Trophoblast cell (in vitro differentiated cells and primary cell): ENCODE results near the gene RPL9.
A peak's percentile ranks its signal among the peaks of the same experiment; 100 is the strongest.

Source experiments
- DNase-seq, 2 donors: peaks; one replicate each; pipeline ENCODE4 v3.0.0-alpha.2; 2016
- H2AFZ ChIP-seq: 2 replicates; pipeline ENCODE4 v1.6.1; 2013; ENCODE audit warnings: low read length, moderate library complexity, mild to moderate bottlenecking; ENCODE audit not compliant: insufficient read depth, poor library complexity
- H2AK5ac ChIP-seq: 2 replicates; pipeline ENCODE4 v1.6.1; 2013; ENCODE audit warnings: mild to moderate bottlenecking, low read length
- H2BK120ac ChIP-seq: 2 replicates; pipeline ENCODE4 v1.6.1; 2013; ENCODE audit warnings: low read length, mild to moderate bottlenecking, moderate library complexity; ENCODE audit not compliant: insufficient read depth, poor library complexity
- H2BK12ac ChIP-seq: 2 replicates; pipeline ENCODE4 v1.6.1; 2013; ENCODE audit warnings: mild to moderate bottlenecking, low read length, moderate library complexity
- H2BK5ac ChIP-seq: 2 replicates; pipeline ENCODE4 v1.6.1; 2013; ENCODE audit warnings: low read length, low read depth, moderate library complexity, mild to moderate bottlenecking; ENCODE audit not compliant: poor library complexity
- H3K14ac ChIP-seq: 2 replicates; pipeline ENCODE4 v1.6.1; 2013; ENCODE audit warnings: mild to moderate bottlenecking, low read length
- H3K18ac ChIP-seq: 2 replicates; pipeline ENCODE4 v1.6.1; 2013; ENCODE audit warnings: mild to moderate bottlenecking, low read length
- H3K23ac ChIP-seq: 2 replicates; pipeline ENCODE4 v1.6.1; 2013; ENCODE audit warnings: low read length
- H3K27ac ChIP-seq: 2 replicates; pipeline ENCODE4 v1.5.1; 2013; ENCODE audit warnings: low read depth, mild to moderate bottlenecking, inconsistent platforms, low read length, moderate library complexity
- H3K27me3 ChIP-seq: 2 replicates; pipeline ENCODE4 v1.6.1; 2013; ENCODE audit warnings: inconsistent platforms, mild to moderate bottlenecking, low read length, moderate library complexity; ENCODE audit not compliant: insufficient read depth
- H3K36me3 ChIP-seq, 2 experiments: 1 replicate in 1 of 2; 2 replicates in 1 of 2; pipeline ENCODE4 v1.6.1; 2013; ENCODE audit warnings: low read length in 2 of 2, mild to moderate bottlenecking in 2 of 2, moderate library complexity in 1 of 2; ENCODE audit not compliant: insufficient read depth in 2 of 2, control insufficient read depth in 1 of 2
- H3K4ac ChIP-seq: 2 replicates; pipeline ENCODE4 v1.6.1; 2013; ENCODE audit warnings: low read depth, mild to moderate bottlenecking, low read length, moderate library complexity
- H3K4me1 ChIP-seq, 2 experiments: 1 replicate in 1 of 2; 2 replicates in 1 of 2; pipeline ENCODE4 v1.6.1; 2013; ENCODE audit warnings: low read length in 2 of 2, mild to moderate bottlenecking in 2 of 2, moderate library complexity in 1 of 2; ENCODE audit not compliant: insufficient read depth in 2 of 2, control insufficient read depth in 1 of 2
- H3K4me2 ChIP-seq: 2 replicates; pipeline ENCODE4 v1.6.1; 2013; ENCODE audit warnings: inconsistent platforms, mild to moderate bottlenecking, low read length, moderate library complexity
- H3K4me3 ChIP-seq: 2 replicates; pipeline ENCODE4 v1.5.1; 2013; ENCODE audit warnings: mild to moderate bottlenecking, low read depth, low read length, inconsistent platforms
- H3K79me1 ChIP-seq: one replicate; pipeline ENCODE4 v1.6.1; 2013; ENCODE audit warnings: low read length
- H3K79me2 ChIP-seq: 2 replicates; pipeline ENCODE4 v1.6.1; 2013; ENCODE audit warnings: low read length, mild to moderate bottlenecking; ENCODE audit not compliant: control insufficient read depth, insufficient read depth, poor library complexity
- H3K9ac ChIP-seq: 2 replicates; pipeline ENCODE4 v1.6.1; 2013; ENCODE audit warnings: mild to moderate bottlenecking, low read length
- H3K9me3 ChIP-seq: 2 replicates; pipeline ENCODE4 v1.6.1; 2013; ENCODE audit warnings: low read depth, mild to moderate bottlenecking, control low read depth, inconsistent platforms, low read length; ENCODE audit not compliant: insufficient read depth
- H4K12ac ChIP-seq: 2 replicates; pipeline ENCODE4 v1.6.1; 2013; ENCODE audit warnings: low read depth, mild to moderate bottlenecking, low read length, moderate library complexity
- H4K8ac ChIP-seq: 2 replicates; pipeline ENCODE4 v1.6.1; 2013; ENCODE audit warnings: low read depth, mild to moderate bottlenecking, low read length, moderate library complexity
- H4K91ac ChIP-seq: one replicate; pipeline ENCODE4 v1.6.1; 2013; ENCODE audit warnings: low read depth, mild to moderate bottlenecking, low read length, moderate library complexity
- WGBS: extraction: QIAGEN DNeasy Blood & Tissue Kit; methylation state at CpG from one replicate; pipeline ENCODE4 v1.1.7; 2013; ENCODE audit warnings: missing lambda C conversion rate; ENCODE audit not compliant: insufficient read length, insufficient coverage; ENCODE audit errors: extremely low coverage; 5-methylcytosine and 5-hydroxymethylcytosine counted together

Gene RPL9

DNA sequence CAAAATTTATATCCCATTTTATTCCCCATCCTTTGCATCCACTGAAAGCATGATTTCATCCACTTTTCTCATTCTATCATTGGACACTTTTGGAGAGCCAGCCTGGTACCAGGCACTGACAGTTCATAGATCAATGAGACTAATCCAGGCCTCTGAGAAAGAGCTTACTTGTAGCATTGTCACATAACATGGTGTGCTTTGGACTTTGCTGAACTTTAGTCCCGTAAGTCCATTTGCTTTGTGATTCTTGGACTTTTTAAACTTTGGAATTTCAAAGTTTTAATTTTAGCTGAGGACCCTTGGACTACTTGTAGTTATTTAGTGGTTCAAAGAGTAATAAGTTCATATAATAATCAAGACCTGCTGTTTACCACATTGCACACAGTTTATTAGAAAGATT is 11.7 kb upstream of the RPL9 start:
- Histone ChIP-seq H2BK12ac (no peak overlapping the region), H2AFZ (no peak overlapping the region), H3K36me3 (peaks cover 0 to 2% of the 10 kb centered on the region in 2 experiments), H4K8ac (no peak overlapping the region), H3K79me2 (no peaks in the 10 kb centered on the region), H2BK5ac (no peak overlapping the region), H3K4ac (no peak overlapping the region), H3K23ac (no peak overlapping the region), H3K27me3 (no peaks in the 10 kb centered on the region), H3K9ac (no peak overlapping the region), H3K27ac (no peak overlapping the region), H3K9me3 (no peaks in the 10 kb centered on the region), H4K12ac (no peak overlapping the region), H2BK120ac (no peak overlapping the region), H2AK5ac (no peak overlapping the region), H3K79me1 (no peaks in the 10 kb centered on the region), H3K4me1 (no peaks in the 10 kb centered on the region), H3K18ac (no peak overlapping the region), H3K14ac (no peak overlapping the region), H4K91ac (no peak overlapping the region), H3K4me2 (no peak overlapping the region), H3K4me3 (no peak overlapping the region)
- no peak for DNase-seq
- no CpG with 5 or more reads among the region's 1 CpG for WGBS

GRCh38 chr4:39469429-39470077 is 10.8 kb upstream of the RPL9 start:
- no CpG with 5 or more reads among the region's 4 CpGs for WGBS
- no peak overlapping the region for H2BK12ac ChIP-seq
- H4K8ac ChIP-seq, result no peak overlapping the region
- H3K79me2 ChIP-seq, result no peaks in the 10 kb centered on the region
- peaks cover 0 to under 1% of the 10 kb centered on the region in 2 experiments for H3K4me1 ChIP-seq
- no peak overlapping the region for H3K14ac ChIP-seq
- H3K79me1 ChIP-seq, result peaks cover under 1% of the 10 kb centered on the region
- no peak overlapping the region for H3K4ac ChIP-seq
- no peak overlapping the region for H3K4me3 ChIP-seq
- no peaks in the 10 kb centered on the region for H3K9me3 ChIP-seq
- H2BK5ac ChIP-seq, result no peak overlapping the region
- H4K12ac ChIP-seq, result no peak overlapping the region
- peaks cover 0 to 2% of the 10 kb centered on the region in 2 experiments for H3K36me3 ChIP-seq
- no peak overlapping the region for H3K23ac ChIP-seq
- no peak overlapping the region for H3K4me2 ChIP-seq
- no peak overlapping the region for H3K27ac ChIP-seq
- H4K91ac ChIP-seq, result no peak overlapping the region
- DNase-seq, result peak; percentile 80 to 95
- H2AK5ac ChIP-seq, result no peak overlapping the region
- no peak overlapping the region for H2BK120ac ChIP-seq
- no peak overlapping the region for H3K18ac ChIP-seq
- H3K9ac ChIP-seq, result no peak overlapping the region
- H2AFZ ChIP-seq, result no peak overlapping the region
- no peaks in the 10 kb centered on the region for H3K27me3 ChIP-seq

DNA sequence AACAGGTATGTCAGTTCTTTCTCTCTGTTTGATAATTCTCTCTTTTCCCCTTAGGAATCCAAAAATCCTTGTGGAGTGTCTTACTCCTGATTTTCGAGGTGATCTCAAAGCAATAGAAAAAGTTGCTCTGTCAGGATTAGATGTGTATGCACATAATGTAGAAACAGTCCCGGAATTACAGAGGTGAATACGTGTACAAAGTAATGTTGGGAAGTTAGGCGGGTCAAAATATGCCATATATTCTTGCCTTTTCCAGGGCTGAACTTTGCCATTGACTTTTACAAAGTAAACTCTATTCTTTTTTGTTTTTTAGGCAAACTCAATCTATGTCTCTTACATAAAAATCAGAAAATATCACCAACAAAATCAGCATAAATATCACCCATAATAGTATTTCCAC is 8.7 kb upstream of the RPL9 start:
- Histone ChIP-seq H3K14ac (no peak overlapping the region), H2BK120ac (no peak overlapping the region), H3K36me3 (peaks cover 0 to 8% of the 10 kb centered on the region in 2 experiments), H3K9ac (no peak overlapping the region), H3K18ac (no peak overlapping the region), H4K12ac (no peak overlapping the region), H3K4me3 (no peak overlapping the region), H3K27me3 (no peaks in the 10 kb centered on the region), H3K4me1 (peaks cover 0 to 3% of the 10 kb centered on the region in 2 experiments), H2AK5ac (no peak overlapping the region), H4K91ac (no peak overlapping the region), H3K4ac (no peak overlapping the region), H3K79me2 (no peaks in the 10 kb centered on the region), H2BK5ac (no peak overlapping the region), H3K4me2 (no peak overlapping the region), H4K8ac (no peak overlapping the region), H3K27ac (no peak overlapping the region), H3K23ac (no peak overlapping the region), H3K9me3 (no peaks in the 10 kb centered on the region), H3K79me1 (peaks cover 3% of the 10 kb centered on the region), H2BK12ac (no peak overlapping the region), H2AFZ (no peak overlapping the region)
- DNase-seq, result no peak
- WGBS, result no CpG with 5 or more reads among the region's 4 CpGs

- Histone ChIP-seq H3K9me3 (no peaks in the 10 kb centered on the region), H2BK12ac (no peak overlapping the region), H3K36me3 (peaks cover 0 to 9% of the 10 kb centered on the region in 2 experiments), H2BK120ac (no peak overlapping the region), H3K4me1 (peaks cover 0 to 3% of the 10 kb centered on the region in 2 experiments), H2BK5ac (no peak overlapping the region), H3K79me1 (peaks cover 3% of the 10 kb centered on the region), H3K18ac (no peak overlapping the region), H3K27me3 (no peaks in the 10 kb centered on the region), H4K91ac (no peak overlapping the region), H3K4me3 (no peak overlapping the region), H3K9ac (no peak overlapping the region), H3K27ac (no peak overlapping the region), H4K12ac (no peak overlapping the region), H2AK5ac (no peak overlapping the region), H2AFZ (no peak overlapping the region), H3K23ac (no peak overlapping the region), H3K4ac (no peak overlapping the region), H3K4me2 (no peak overlapping the region), H3K79me2 (no peaks in the 10 kb centered on the region), H3K14ac (no peak overlapping the region), H4K8ac (no peak overlapping the region)
- WGBS, result no CpG with 5 or more reads among the region's 4 CpGs
- peak in 1 of 2 donors; percentile 56 for DNase-seq
These were observed 8.0 kb upstream of the RPL9 start for GRCh38 chr4:39466747-39467146.
